Measurements from ENCODE around the gene ABCC1.

DNA sequence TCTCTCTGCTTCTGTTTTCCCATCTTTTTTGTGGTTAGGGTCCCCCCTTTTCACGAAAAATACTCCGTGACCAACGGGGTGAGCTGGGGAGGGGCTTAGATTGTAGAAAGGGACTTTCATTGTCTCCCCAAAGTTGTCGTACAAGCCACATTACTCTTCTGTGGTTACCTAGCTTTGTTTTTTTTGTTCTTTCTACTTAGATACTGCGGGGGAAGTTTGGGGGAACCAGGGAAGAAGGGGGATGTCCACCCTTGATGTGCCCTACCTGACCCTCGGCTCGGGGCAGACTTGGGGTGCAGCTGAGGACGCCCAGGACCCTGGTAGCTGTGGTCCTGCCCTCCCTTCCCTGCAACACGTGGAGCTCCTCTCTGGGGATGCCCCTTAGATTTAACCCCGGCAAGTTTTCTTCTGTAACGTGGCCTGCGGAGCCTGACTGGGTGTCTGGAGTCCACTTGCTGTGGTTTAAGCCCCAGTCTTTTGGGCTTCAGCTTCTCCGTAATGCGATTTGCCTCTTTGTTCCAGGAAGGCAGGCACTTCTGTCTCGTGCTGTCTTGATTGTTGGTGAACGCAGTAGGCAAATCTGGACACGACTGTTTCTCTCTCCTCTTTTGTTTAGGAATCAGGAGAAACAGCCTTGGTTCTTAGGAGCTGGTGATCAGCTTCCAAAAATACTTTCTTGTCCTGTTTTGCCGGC is 892 bp downstream of the ABCC1 start:
- TF ChIP-seq CTCF (IDR thresholded peaks at IDR 0.05; ENCODE audit: borderline replicate concordance, extremely low read depth, low read length, poor library complexity, severe bottlenecking): no peak
- TF ChIP-seq EZH2 (IDR thresholded peaks at IDR 0.05; ENCODE audit: borderline replicate concordance, low read depth, low read length, severe bottlenecking): no peak

All from DND-41 (cell line).